ENCODE measurements around the gene REPIN1. TPM values are rescaled to one million over a fixed set of nuclear protein-coding genes. Genes with fewer than 3 reads are reported as not detected.

Gene REPIN1
- total RNA-seq, 4 donors from 2014 or later, result 28.9 to 75.4 (median 31.8) TPM

DNA sequence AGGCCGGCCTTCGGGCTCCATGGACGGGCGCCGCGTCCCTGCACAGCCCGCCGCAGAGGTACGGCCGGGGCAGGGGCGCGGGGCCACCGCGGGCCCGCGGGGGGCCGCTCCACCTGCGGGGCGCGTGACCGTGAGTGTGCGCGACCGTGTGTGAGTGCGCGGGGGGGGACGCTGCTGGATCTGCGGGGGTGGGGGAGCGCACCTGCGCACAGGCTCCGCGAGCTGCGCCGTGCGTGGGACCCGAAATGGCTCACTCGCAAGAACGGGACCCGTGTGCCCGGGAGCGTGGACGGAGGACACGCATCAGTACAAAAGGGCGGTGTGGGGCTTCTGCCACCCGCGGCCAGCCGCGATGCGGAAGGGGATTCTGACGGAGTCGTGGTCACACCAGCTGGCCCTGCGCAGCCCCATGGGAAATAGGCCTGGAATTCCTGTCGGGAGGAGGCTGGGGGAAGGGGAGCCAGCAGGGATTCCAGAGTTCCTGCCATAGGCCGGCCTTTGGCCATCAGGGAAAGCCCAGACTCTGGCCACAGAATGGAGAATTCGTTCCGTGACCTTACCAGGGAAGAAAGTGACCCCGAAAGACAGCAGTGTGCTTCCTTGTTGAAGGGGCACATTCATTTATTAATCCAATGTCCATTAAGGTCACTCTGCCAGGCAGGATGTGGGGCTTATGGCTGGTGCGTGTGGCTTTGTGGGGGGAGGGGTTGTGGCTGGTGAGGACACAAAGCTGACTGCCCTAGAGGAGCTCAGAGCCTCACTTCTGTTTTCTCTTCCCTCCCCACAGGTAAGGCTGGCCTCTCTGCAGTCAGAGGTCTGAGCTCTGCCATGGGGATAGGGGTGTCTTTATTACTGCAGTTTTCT lies 494 bp downstream of the REPIN1 start:
- TF ChIP-seq, protein P1, sequence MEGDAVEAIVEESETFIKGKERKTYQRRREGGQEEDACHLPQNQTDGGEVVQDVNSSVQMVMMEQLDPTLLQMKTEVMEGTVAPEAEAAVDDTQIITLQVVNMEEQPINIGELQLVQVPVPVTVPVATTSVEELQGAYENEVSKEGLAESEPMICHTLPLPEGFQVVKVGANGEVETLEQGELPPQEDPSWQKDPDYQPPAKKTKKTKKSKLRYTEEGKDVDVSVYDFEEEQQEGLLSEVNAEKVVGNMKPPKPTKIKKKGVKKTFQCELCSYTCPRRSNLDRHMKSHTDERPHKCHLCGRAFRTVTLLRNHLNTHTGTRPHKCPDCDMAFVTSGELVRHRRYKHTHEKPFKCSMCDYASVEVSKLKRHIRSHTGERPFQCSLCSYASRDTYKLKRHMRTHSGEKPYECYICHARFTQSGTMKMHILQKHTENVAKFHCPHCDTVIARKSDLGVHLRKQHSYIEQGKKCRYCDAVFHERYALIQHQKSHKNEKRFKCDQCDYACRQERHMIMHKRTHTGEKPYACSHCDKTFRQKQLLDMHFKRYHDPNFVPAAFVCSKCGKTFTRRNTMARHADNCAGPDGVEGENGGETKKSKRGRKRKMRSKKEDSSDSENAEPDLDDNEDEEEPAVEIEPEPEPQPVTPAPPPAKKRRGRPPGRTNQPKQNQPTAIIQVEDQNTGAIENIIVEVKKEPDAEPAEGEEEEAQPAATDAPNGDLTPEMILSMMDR (IDR thresholded peaks at IDR 0.05; ENCODE audit: low read depth), result no peak

DNA sequence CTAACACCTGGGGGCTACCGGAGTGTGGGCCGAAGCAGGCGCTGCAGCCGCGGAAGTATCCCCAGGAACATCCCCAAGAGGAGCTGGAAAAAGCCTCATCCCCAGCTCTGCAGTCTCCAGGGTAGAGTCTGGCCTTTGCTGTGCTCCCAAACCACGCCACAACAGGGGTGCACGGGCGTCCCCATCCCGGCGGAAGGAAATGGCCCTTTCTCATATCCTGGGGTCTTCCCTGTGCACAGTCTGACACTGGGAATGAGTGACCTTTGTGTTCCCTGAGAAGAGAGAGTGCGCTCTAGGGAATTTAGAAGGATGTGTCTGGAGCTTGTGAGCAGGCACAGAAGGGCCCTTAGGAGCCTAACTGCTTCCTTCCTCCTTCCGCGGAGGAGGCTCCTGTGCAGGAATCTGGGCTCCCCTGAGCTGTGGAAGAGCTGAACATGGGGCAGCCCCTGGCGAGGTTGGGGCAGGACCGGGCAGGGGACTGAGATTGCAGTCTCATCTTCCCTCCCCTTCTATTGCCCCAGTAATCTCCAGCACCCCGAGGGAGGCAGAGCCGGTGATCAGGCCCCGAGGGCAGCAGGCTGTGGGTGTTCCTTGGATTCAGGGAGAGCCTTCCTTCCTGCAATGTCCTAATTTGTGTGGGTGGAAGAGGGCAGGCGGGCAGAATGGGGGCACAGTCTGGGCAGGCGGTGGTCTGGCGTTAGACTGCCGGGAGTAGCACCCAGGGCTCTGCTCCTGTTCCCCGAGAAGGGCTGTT lies 1.3 kb downstream of the REPIN1 start:
- TF ChIP-seq, protein P1 (IDR thresholded peaks at IDR 0.05; ENCODE audit: low read depth), result no peak

GRCh38 chr7:150370612-150371071 lies 2.0 kb downstream of the REPIN1 start:
- TF ChIP-seq, protein P1 (IDR thresholded peaks at IDR 0.05; ENCODE audit: low read depth), result no peak

DNA sequence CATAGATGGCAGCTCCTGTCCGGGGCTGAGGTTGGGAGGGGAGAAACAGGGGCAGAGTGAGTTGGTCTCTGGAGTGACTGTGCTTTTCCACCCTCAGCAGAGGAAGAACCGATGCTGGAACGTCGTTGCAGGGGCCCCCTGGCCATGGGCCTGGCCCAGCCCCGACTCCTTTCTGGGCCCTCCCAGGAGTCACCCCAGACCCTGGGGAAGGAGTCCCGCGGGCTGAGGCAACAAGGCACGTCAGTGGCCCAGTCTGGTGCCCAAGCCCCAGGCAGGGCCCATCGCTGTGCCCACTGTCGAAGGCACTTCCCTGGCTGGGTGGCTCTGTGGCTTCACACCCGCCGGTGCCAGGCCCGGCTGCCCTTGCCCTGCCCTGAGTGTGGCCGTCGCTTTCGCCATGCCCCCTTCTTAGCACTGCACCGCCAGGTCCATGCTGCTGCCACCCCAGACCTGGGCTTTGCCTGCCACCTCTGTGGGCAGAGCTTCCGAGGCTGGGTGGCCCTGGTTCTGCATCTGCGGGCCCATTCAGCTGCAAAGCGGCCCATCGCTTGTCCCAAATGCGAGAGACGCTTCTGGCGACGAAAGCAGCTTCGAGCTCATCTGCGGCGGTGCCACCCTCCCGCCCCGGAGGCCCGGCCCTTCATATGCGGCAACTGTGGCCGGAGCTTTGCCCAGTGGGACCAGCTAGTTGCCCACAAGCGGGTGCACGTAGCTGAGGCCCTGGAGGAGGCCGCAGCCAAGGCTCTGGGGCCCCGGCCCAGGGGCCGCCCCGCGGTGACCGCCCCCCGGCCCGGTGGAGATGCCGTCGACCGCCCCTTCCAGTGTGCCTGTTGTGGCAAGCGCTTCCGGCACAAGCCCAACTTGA lies 2.7 kb downstream of the REPIN1 start:
- TF ChIP-seq, protein P1 (IDR thresholded peaks at IDR 0.05; ENCODE audit: low read depth), result no peak

GRCh38 chr7:150371996-150372270 lies 3.3 kb downstream of the REPIN1 start:
- TF ChIP-seq, protein P1 (IDR thresholded peaks at IDR 0.05; ENCODE audit: low read depth), result no peak

DNA sequence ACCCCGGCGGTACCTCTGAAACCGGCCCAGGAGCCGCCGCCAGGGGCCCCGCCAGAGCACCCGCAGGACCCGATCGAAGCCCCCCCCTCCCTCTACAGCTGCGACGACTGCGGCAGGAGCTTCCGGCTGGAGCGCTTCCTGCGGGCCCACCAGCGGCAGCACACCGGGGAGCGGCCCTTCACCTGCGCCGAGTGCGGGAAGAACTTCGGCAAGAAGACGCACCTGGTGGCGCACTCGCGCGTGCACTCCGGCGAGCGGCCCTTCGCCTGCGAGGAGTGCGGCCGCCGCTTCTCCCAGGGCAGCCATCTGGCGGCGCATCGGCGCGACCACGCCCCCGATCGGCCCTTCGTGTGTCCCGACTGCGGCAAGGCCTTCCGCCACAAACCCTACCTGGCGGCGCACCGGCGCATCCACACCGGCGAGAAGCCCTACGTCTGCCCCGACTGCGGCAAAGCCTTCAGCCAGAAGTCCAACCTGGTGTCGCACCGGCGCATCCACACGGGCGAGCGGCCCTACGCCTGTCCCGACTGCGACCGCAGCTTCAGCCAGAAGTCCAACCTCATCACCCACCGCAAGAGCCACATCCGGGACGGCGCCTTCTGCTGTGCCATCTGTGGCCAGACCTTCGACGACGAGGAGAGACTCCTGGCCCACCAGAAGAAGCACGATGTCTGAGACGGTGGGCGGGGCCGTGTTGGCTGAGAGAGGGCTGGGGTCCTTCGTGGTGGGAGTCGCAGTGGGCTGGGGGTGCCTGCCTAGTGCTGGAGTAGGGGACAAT lies 3.8 kb downstream of the REPIN1 start:
- TF ChIP-seq, protein P1 (IDR thresholded peaks at IDR 0.05; ENCODE audit: low read depth), result no peak
